GM12878 (cell line): ENCODE data around the gene STEAP1B. TPM values are rescaled to one million over a fixed set of nuclear protein-coding genes. Genes with fewer than 3 reads are reported as not detected.
A peak's percentile ranks its signal among the peaks of the same experiment; 100 is the strongest.

Source experiments
- ATAC-seq: fragments of 200-7000 bp; cut with Tn5 transposase; 3 replicates; pipeline ENCODE4 v1.9.1; 2020; ENCODE audit warnings: mild to moderate bottlenecking, moderate library complexity
- BruUV-seq: library from RNA; stranded (reverse); fragments of 400-500 nt; replicated peaks from 2 replicates; lab custom pipeline; 2021; lab: Mats Ljungman, UMichigan
- CTCF ChIA-PET: fragments of 300-600 bp; sonication (Branson Sonifier 250); formaldehyde crosslinking; extraction: SDS; loops from one replicate; lab custom pipeline; 2021; ENCODE audit warnings: inconsistent platforms; lab: Yijun Ruan, JAX
- POLR2A ChIA-PET: fragments of 350-600 bp; formaldehyde crosslinking; extraction: SDS; loops from one replicate; lab custom pipeline; 2021; ENCODE audit warnings: inconsistent platforms; lab: Charles Lee
- RAD21 ChIA-PET: fragments of 300-600 bp; sonication (Branson Sonifier 250); formaldehyde crosslinking; loops from one replicate; lab custom pipeline; 2023; ENCODE audit warnings: antibody characterized with exemption; ENCODE audit not compliant: unreplicated experiment; lab: Charles Lee
- SMC1A ChIA-PET: fragments of 300-600 bp; sonication (Branson Sonifier 250); formaldehyde crosslinking; loops from one replicate; lab custom pipeline; 2023; ENCODE audit not compliant: unreplicated experiment, uncharacterized antibody; lab: Charles Lee
- DNase-seq: peaks from one replicate; pipeline ENCODE4 v3.0.0-alpha.2; 2011; ENCODE audit warnings: low read depth, low spot score
- FAIRE-seq: peaks from 3 replicates; lab custom pipeline; 2011; peaks lifted over from hg19 to GRCh38; lab: Jason Lieb, UNC
- H2AFZ ChIP-seq: 2 replicates; pipeline ENCODE4 v1.6.0; 2011; ENCODE audit warnings: low read depth, low read length, control low read depth; ENCODE audit not compliant: control insufficient read depth
- H3K27ac ChIP-seq: 2 replicates; pipeline ENCODE4 v1.5.1; 2011; ENCODE audit warnings: control low read depth; ENCODE audit not compliant: control insufficient read depth, insufficient read depth
- H3K27me3 ChIP-seq, 2 experiments: replicated peaks in 1 of 2; 2 replicates each; pipeline versions ENCODE4 v1.6.0 to v1.6.1; 2011; ENCODE audit warnings: low read length in 1 of 2; ENCODE audit not compliant: control insufficient read depth in 2 of 2, insufficient read depth in 2 of 2
- H3K36me3 ChIP-seq, 2 experiments: 2 replicates each; pipeline ENCODE4 v1.5.1; 2011; ENCODE audit warnings: low read length in 1 of 2; ENCODE audit not compliant: control insufficient read depth in 2 of 2, insufficient read depth in 2 of 2
- H3K4me1 ChIP-seq: 2 replicates; pipeline ENCODE4 v1.6.1; 2011; ENCODE audit warnings: mild to moderate bottlenecking, low read length, moderate library complexity, mixed read lengths; ENCODE audit not compliant: control insufficient read depth, insufficient read depth
- H3K4me2 ChIP-seq: 2 replicates; pipeline ENCODE4 v1.6.0; 2011; ENCODE audit warnings: control low read depth; ENCODE audit not compliant: control insufficient read depth, insufficient read depth
- H3K4me3 ChIP-seq: fragments of 200-600 bp; sonication (generic); 2 replicates; pipeline ENCODE4 v1.5.1; 2016
- H3K79me2 ChIP-seq: 2 replicates; pipeline ENCODE4 v1.6.0; 2011; ENCODE audit warnings: low read length; ENCODE audit not compliant: control insufficient read depth, insufficient read depth
- H3K9ac ChIP-seq: 2 replicates; pipeline ENCODE4 v1.8.0; 2011; ENCODE audit warnings: low read length, control low read depth, mixed read lengths; ENCODE audit not compliant: control insufficient read depth, insufficient read depth
- H3K9me3 ChIP-seq: replicated peaks from 3 replicates; pipeline ENCODE4 v1.5.1; 2011; ENCODE audit warnings: mild to moderate bottlenecking, low read length; ENCODE audit not compliant: control insufficient read depth, insufficient read depth
- H4K20me1 ChIP-seq: 2 replicates; pipeline ENCODE4 v1.6.0; 2011; ENCODE audit not compliant: control insufficient read depth, insufficient read depth
- BCL11A ChIP-seq: IDR thresholded peaks from 2 replicates; pipeline ENCODE4 v1.6.1; 2011; ENCODE audit warnings: low read depth, low read length
- ETV6 ChIP-seq, 2 experiments: fragments of 450-650 bp in 1 of 2; IDR thresholded peaks in 1 of 2; conservative IDR thresholded peaks in 1 of 2; 2 replicates each; pipeline ENCODE4 v1.6.1; 2014; ENCODE audit warnings: antibody characterized with exemption in 1 of 2, borderline replicate concordance in 1 of 2, low read depth in 1 of 2, mild to moderate bottlenecking in 1 of 2, moderate library complexity in 1 of 2
- JUNB ChIP-seq: IDR thresholded peaks from 2 replicates; pipeline ENCODE4 v1.6.1; 2016; ENCODE audit warnings: antibody characterized with exemption, mild to moderate bottlenecking
- NFYB ChIP-seq: IDR thresholded peaks from 2 replicates; pipeline ENCODE4 v1.6.1; 2011; ENCODE audit warnings: low read depth, mild to moderate bottlenecking, low read length, improper control_type of control experiment, moderate library complexity; ENCODE audit not compliant: insufficient read depth
- PAX5 ChIP-seq: IDR thresholded peaks from 2 replicates; pipeline ENCODE4 v1.6.1; 2011; ENCODE audit warnings: low read depth, low read length, borderline replicate concordance
- RBBP5 ChIP-seq: fragments of 200-600 bp; sonication (generic); conservative IDR thresholded peaks from 2 replicates; pipeline ENCODE4 v1.6.1; 2016
- SUZ12 ChIP-seq: fragments of 200-600 bp; sonication (generic); IDR thresholded peaks from one replicate; pipeline ENCODE4 v1.6.1; 2018; ENCODE audit warnings: antibody characterized with exemption, mild to moderate bottlenecking; ENCODE audit not compliant: unreplicated experiment
- TAF1 ChIP-seq: IDR thresholded peaks from 2 replicates; pipeline ENCODE4 v1.6.1; 2011; ENCODE audit warnings: mild to moderate bottlenecking, low read depth, low read length, borderline replicate concordance
- TCF12 ChIP-seq: IDR thresholded peaks from 2 replicates; pipeline ENCODE4 v1.6.1; 2011; ENCODE audit warnings: low read depth, mild to moderate bottlenecking, low read length
- WGBS: methylation state at CpG from one replicate; pipeline ENCODE4 v1.1.6; 2016; ENCODE audit warnings: low lambda C conversion rate; ENCODE audit not compliant: insufficient replicate concordance, insufficient coverage; ENCODE audit errors: missing lambda C conversion rate; 5-methylcytosine and 5-hydroxymethylcytosine counted together
- in situ Hi-C: fragments of 300-500 bp; cut with MboI; formaldehyde crosslinking; loops from 9 replicates; pipeline ENCODE4 v1.14.3; 2018; ENCODE audit warnings: mixed read lengths
- intact Hi-C: fragments of 100-400 bp; cut with micrococcal nuclease; formaldehyde crosslinking; loops from one replicate; pipeline ENCODE4 v1.14.2; 2022; ENCODE audit not compliant: unreplicated experiment
- polyA plus RNA-seq, 11 experiments: library from polyadenylated mRNA; depleted of rRNA in 4 of 11; unstranded in 6 of 11; stranded (reverse) in 5 of 11; fragments of >200 nt; fragmentation: Nextera tagmentation in 4 of 11; fragmentation: Illumina TruSeq in 1 of 11; extraction: Ambion mirVana in 4 of 11; extraction: Trizol in 1 of 11; gene quantifications; 1 replicate in 1 of 11; 2 replicates in 10 of 11; pipeline versions ENCODE4 v1.2.1 to v1.2.3, GENCODE V29; 2011 to 2016; ENCODE audit warnings: inconsistent platforms in 2 of 11, missing spikeins in 2 of 11, low read depth in 1 of 11
- total RNA-seq, 4 experiments: library from RNA; depleted of rRNA in 3 of 4; stranded (reverse); fragments of >200 nt in 3 of 4; fragmentation: Illumina TruSeq in 1 of 4; extraction: Trizol in 1 of 4; gene quantifications; 2 replicates each; pipeline versions ENCODE4 v1.2.1 to v1.2.3, GENCODE V29; 2013 to 2021
- TF ChIP-seq, protein P1 (sequence below): fragments of 450-650 bp; IDR thresholded peaks from 2 replicates; pipeline ENCODE4 v1.6.1; 2016; ENCODE audit warnings: mild to moderate bottlenecking
- TF ChIP-seq, protein P2 (sequence below): IDR thresholded peaks from 2 replicates; pipeline ENCODE4 v1.6.1; 2011; ENCODE audit warnings: low read depth, low read length, improper control_type of control experiment, borderline replicate concordance

STEAP1B gene
- total and polyA plus RNA-seq, 10 of the 15 experiments (the other 5 are each of a cell fraction or from before 2014, with no cell fraction given) = 0.14 TPM; not detected in 9

DNA sequence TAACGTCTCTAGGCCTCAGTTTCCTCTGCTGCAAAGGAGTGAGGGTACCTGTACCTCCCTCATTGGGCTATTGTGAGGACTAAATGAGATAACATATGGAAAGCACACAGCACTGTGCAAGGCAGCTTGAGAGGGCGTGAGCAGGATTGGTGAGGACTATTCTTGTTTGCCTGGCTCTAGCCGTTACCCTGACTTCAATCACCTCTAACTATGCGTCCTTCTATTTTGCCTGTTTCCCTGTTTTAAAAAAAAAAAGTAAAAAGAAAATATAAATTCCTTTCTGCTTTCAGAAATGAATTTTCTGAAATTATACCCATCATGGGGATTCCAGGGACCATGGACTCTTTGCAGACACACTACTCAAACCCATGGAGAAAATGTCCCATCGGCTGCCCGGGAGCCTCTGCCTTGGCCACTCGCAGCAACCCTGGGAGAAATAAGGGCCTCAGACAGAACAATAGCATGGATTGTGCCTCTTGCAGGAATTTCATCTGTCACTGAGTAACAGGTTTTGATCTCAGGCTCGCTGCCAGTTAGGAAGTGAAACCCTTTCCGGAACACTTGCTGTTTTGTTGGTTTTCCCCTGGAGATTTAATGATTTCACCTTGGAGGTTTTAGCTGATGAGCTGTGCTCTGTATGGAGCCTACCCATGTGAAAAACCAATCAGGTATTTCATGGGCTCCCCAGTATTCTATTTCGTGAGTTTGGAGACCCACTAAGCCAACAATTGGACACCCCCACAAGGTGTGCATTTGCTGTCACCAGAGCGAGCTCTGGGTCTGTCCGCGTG is 55.6 kb downstream of the STEAP1B start (continued):
- TF ChIP-seq, protein P1, sequence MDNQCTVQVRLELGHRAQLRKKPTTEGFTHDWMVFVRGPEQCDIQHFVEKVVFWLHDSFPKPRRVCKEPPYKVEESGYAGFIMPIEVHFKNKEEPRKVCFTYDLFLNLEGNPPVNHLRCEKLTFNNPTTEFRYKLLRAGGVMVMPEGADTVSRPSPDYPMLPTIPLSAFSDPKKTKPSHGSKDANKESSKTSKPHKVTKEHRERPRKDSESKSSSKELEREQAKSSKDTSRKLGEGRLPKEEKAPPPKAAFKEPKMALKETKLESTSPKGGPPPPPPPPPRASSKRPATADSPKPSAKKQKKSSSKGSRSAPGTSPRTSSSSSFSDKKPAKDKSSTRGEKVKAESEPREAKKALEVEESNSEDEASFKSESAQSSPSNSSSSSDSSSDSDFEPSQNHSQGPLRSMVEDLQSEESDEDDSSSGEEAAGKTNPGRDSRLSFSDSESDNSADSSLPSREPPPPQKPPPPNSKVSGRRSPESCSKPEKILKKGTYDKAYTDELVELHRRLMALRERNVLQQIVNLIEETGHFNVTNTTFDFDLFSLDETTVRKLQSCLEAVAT = 0 out of 2 replicates have a peak, but pooled peaks have one; percentile 28
- 0 out of 2 replicates have a peak, but pooled peaks have one; percentile 28 for TF ChIP-seq TAF1
- TF ChIP-seq JUNB = peak; percentile 26; the same call in 1 of the 2 replicates
- 0 out of 2 replicates have a peak, but pooled peaks have one; percentile 23 for TF ChIP-seq TCF12
- peak; percentile 48; the same call in 1 of the 2 replicates for TF ChIP-seq BCL11A
- TF ChIP-seq SUZ12 = no peak
- TF ChIP-seq NFYB = no peak

DNA sequence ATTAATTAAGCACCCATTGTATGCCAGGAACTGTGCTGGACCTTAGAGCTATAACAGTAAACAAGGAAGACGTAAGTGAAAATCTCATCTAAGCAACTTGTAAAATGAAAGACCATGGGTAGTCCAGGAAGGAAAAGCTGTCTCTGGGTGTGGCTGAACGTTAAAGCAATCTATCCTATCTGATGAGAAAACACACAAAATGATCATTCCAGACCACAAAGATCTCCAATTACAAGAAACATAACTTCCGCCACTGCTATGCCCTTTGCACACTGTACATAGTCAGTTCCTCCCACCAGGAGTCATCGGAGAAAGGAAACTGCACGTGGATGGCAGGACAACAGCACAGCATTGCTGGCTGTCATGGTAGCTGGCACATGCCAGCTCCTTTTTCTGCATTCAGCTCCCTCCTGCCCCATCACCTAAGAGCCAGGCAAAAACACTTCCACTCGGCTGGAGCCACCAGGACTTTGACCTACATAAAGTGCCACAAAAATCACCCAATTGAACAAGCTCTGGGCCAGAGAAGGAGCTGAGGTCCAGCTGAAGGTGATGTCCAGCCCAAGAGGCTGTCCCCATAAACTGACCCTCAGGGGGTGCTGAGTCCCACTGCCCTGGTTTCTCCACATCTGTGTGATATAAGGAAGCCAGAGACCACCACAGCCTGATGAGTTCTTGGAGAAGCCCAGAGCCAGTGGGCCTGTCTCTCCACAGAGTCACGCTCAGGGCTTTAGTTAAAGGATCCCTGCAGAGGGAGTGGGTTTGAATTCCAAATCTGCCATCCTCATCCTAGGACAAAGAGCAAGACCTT is 56.4 kb downstream of the STEAP1B start:
- Histone ChIP-seq H3K27ac (no peak overlapping the region), H3K4me2 (no peak overlapping the region), H3K36me3 (no peaks in the 10 kb centered on the region), H3K4me1 (peaks cover 48% of the 10 kb centered on the region), H4K20me1 (no peaks in the 10 kb centered on the region), H2AFZ (no peak overlapping the region), H3K27me3 (no peaks in the 10 kb centered on the region), H3K9ac (no peak overlapping the region), H3K4me3 (no peak overlapping the region), H3K79me2 (no peaks in the 10 kb centered on the region), H3K9me3 (no peaks in the 10 kb centered on the region)
- ChIA-PET POLR2A (no interaction called here), RAD21 (interaction anchor here (3.6 kb wide), 1 partner anchor 42 kb away, joined by 13 read pairs; no protein-coding TSS in a partner anchor), CTCF (interaction anchor here (0.5 to 1.0 kb wide), 3 partner anchors 332 to 925 kb away, joined by 3 read pairs; no protein-coding TSS in a partner anchor), SMC1A (interaction anchor here (0.7 to 1.8 kb wide), 3 partner anchors 8 to 110 kb away, joined by 3 to 4 read pairs (median 3); no protein-coding TSS in a partner anchor)
- intact Hi-C loops (loop anchor here (10.0 kb wide), 1 partner anchor 499 kb away; the partner anchor contains the start of gene CDCA7L), in situ Hi-C loops (no loop called here)
- DNase-seq = no peak
- 49% methylated on average over 7 of the region's 7 CpGs for WGBS
- BruUV-seq = no TSS peak
- TF ChIP-seq ETV6 (conservative IDR thresholded peaks at IDR 0.05 in 1 of 2, IDR thresholded peaks at IDR 0.05 in 1 of 2; ENCODE audit: borderline replicate concordance in 1 of 2, low read depth in 1 of 2) (0 out of 4 replicates have a peak, but pooled peaks of 1 of the 2 experiments have one; percentile 11), RBBP5 (no peak), PAX5 (no peak)
- TF ChIP-seq, protein P2, sequence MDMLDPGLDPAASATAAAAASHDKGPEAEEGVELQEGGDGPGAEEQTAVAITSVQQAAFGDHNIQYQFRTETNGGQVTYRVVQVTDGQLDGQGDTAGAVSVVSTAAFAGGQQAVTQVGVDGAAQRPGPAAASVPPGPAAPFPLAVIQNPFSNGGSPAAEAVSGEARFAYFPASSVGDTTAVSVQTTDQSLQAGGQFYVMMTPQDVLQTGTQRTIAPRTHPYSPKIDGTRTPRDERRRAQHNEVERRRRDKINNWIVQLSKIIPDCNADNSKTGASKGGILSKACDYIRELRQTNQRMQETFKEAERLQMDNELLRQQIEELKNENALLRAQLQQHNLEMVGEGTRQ = no peak
- ATAC-seq = no peak
- no peak for FAIRE-seq
